HepG2 (cell line): ENCODE measurements around the gene ZNF507.
A peak's percentile ranks its signal among the peaks of the same experiment; 100 is the strongest.

Experiments used
- CTCF ChIP-seq: sonication (generic); formaldehyde crosslinking; IDR thresholded peaks from 2 replicates; pipeline ENCODE4 v1.5.0; 2020; ENCODE audit warnings: mild to moderate bottlenecking, missing genetic modification reagents, moderate library complexity
- DPF2 ChIP-seq: sonication (generic); formaldehyde crosslinking; IDR thresholded peaks from 2 replicates; pipeline ENCODE4 v1.4.0; 2020; ENCODE audit warnings: mild to moderate bottlenecking, low read depth, missing genetic modification reagents, borderline replicate concordance
- E2F2 ChIP-seq: sonication (generic); formaldehyde crosslinking; IDR thresholded peaks from 2 replicates; pipeline ENCODE4 v1.4.0; 2020; ENCODE audit warnings: missing genetic modification reagents, borderline replicate concordance
- ERF ChIP-seq: IDR thresholded peaks from 2 replicates; pipeline ENCODE4 v1.6.1; 2018; ENCODE audit warnings: missing biosample characterization, missing genetic modification reagents
- FOXA1 ChIP-seq, 2 experiments: fragments of 450-650 bp in 1 of 2; sonication (generic) in 1 of 2; formaldehyde crosslinking in 1 of 2; IDR thresholded peaks; 2 replicates each; pipeline versions ENCODE4 v1.4.0 to v1.6.1; 2016 to 2020; ENCODE audit warnings: missing genetic modification reagents in 1 of 2
- SAFB2 ChIP-seq: sonication (generic); formaldehyde crosslinking; IDR thresholded peaks from 2 replicates; pipeline ENCODE4 v1.5.1; 2020; ENCODE audit warnings: missing genetic modification reagents, low read depth, mild to moderate bottlenecking, borderline replicate concordance
- SIN3A ChIP-seq: IDR thresholded peaks from 2 replicates; pipeline ENCODE4 v1.6.1; 2011; ENCODE audit warnings: low read depth, mild to moderate bottlenecking, control low read depth, low read length, borderline replicate concordance
- ZBTB38 ChIP-seq: sonication (generic); formaldehyde crosslinking; IDR thresholded peaks from 2 replicates; pipeline ENCODE4 v1.5.1; 2020; ENCODE audit warnings: mild to moderate bottlenecking, missing genetic modification reagents
- ZBTB44 ChIP-seq: sonication (generic); formaldehyde crosslinking; IDR thresholded peaks from 2 replicates; pipeline ENCODE4 v1.4.0; 2020; ENCODE audit warnings: missing genetic modification reagents
- ZNF274 ChIP-seq: sonication (generic); formaldehyde crosslinking; IDR thresholded peaks from 2 replicates; pipeline ENCODE4 v1.5.1; 2020; ENCODE audit warnings: mild to moderate bottlenecking, missing genetic modification reagents
- ZNF335 ChIP-seq: sonication (generic); formaldehyde crosslinking; IDR thresholded peaks from 2 replicates; pipeline ENCODE4 v1.4.0; 2020; ENCODE audit warnings: missing genetic modification reagents

GRCh38 chr19:32339988-32340874, 5.2 kb upstream of the ZNF507 start:
- TF ChIP-seq CTCF (CRISPR knock-in tag) (peak; percentile 84), DPF2 (CRISPR knock-in tag) (no peak), ZBTB44 (CRISPR knock-in tag) (no peak), FOXA1 (IDR thresholded peaks at IDR 0.05) (no peak), FOXA1 (CRISPR knock-in tag; IDR thresholded peaks at IDR 0.05) (no peak), ERF (CRISPR knock-in tag) (no peak), ZBTB38 (CRISPR knock-in tag) (peak; percentile 38; the same call in 1 of the 2 replicates), SAFB2 (CRISPR knock-in tag) (no peak), ZNF274 (CRISPR knock-in tag) (no peak), SIN3A (no peak), ZNF335 (CRISPR knock-in tag) (no peak), E2F2 (no peak)
